ENCODE results near the gene C3.
"Not testable (repeated sequence)": the region's sequence is repeated elsewhere in the genome, so short reads cannot be mapped to it uniquely, and the experiment has no call there.

Gene C3

DNA sequence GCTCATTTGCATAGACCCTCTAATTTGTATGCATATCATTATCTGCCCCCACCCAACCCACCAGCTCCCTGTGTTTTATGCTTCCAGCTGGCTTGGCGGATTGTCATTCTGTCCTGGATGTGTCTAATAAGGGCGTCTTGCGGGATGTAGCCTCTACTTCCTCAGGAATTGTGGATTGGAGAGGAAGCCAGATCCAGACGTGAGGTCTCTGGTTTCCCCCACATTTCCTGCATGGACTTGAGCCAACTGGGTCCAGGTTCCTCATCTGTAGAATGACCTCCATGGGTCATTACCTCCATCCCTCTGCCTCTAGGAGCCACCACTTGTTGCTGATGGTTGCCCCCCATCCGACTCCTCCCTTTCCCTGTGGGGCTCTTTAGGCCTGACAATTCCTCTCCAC, 57.7 kb downstream of the C3 start:
- no peaks in the 10 kb centered on the region for H3K36me3 ChIP-seq (ENCODE audit: insufficient read depth, low read length)
- H2AFZ ChIP-seq (ENCODE audit: low read depth, low read length) = no peak overlapping the region
- peaks cover 7% of the 10 kb centered on the region for H3K27me3 ChIP-seq (ENCODE audit: insufficient read depth, low read length)
- peaks cover 2% of the 10 kb centered on the region for H3K9me3 ChIP-seq (ENCODE audit: low read length)
- no peaks in the 10 kb centered on the region for H3K4me1 ChIP-seq (ENCODE audit: insufficient read depth, low read length)
- H3K4me3 ChIP-seq (ENCODE audit: low read length) = no peak overlapping the region

DNA sequence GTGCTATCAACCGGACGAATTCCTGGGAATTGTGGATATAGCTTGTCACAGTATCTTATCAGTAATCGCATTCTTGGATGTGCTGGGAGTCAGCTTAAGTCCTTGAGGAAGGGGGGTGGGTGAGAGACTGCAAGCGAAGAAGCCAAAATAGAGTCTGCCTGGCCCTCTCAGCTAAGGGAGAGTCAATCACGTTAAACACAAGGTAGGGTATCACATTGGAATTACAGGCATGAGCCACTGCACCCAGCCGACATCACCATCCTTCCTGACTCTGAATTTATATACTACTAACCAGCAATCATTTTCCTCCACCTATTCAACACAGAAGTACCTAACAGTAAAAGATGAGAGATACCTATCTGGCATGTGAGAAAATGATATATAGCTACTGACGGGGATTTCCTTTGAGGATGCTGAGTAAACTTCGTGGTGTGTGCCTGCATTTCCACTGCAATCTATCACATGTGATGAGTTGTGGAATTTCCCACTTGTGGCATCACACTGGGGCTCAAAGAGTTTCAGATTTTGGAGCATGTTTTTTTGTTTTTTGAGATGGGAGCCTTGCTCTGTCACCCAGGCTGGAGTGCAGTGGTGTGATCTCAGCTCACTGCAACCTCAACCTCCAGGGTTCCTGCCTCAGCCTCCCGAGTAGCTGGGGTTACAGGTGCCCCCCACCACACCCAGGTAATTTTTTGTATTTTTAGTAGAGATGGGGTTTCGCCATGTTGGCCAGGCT, 58.8 kb downstream of the C3 start:
- not testable (repeated sequence) for H2AFZ ChIP-seq (ENCODE audit: low read depth, low read length); H3K4me3 ChIP-seq (ENCODE audit: low read length); H3K9me3 ChIP-seq (ENCODE audit: low read length); H3K36me3 ChIP-seq (ENCODE audit: insufficient read depth, low read length); H3K27me3 ChIP-seq (ENCODE audit: insufficient read depth, low read length); H3K4me1 ChIP-seq (ENCODE audit: insufficient read depth, low read length)

DNA sequence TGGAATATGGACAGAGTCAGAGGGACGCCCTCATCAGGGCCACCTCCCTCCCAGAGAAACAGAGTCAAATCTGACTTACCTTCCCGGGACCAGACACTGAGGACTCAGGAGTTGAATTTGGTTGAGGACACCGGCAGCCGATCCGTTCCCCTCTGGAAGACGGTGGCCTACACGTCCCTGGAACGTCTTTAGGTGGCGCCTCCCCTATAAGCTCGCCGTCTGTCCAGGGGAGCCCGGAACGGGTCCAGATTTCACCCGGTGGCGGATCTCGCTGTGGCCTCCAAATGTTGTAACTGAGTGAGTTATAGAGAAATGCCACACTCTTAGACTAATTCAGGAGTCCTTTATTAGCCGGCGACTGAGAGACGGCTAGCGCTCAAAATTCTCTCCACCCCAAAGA, 59.5 kb downstream of the C3 start:
- H3K4me1 ChIP-seq (ENCODE audit: insufficient read depth, low read length) = no peaks in the 10 kb centered on the region
- no peak overlapping the region for H3K4me3 ChIP-seq (ENCODE audit: low read length)
- H3K36me3 ChIP-seq (ENCODE audit: insufficient read depth, low read length) = no peaks in the 10 kb centered on the region
- no peak overlapping the region for H2AFZ ChIP-seq (ENCODE audit: low read depth, low read length)
- peaks cover 7% of the 10 kb centered on the region for H3K27me3 ChIP-seq (ENCODE audit: insufficient read depth, low read length)
- peaks cover 2% of the 10 kb centered on the region for H3K9me3 ChIP-seq (ENCODE audit: low read length)

DNA sequence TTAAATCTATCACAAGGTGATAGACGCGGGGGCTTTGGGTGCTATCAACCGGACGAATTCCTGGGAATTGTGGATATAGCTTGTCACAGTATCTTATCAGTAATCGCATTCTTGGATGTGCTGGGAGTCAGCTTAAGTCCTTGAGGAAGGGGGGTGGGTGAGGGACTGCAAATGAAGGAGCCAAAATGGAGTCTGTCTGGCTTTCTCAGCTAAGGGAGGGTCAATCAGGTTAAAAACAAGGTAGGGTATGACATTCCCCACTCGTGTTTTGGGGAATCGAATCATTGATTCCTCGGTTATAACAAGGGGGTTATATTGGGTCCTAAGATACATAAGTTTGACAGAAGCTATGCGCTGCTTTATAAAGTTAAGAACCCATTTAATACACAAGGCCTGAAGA, 64.1 kb downstream of the C3 start:
- not testable (repeated sequence) for H3K36me3 ChIP-seq (ENCODE audit: insufficient read depth, low read length); H3K4me1 ChIP-seq (ENCODE audit: insufficient read depth, low read length); H2AFZ ChIP-seq (ENCODE audit: low read depth, low read length); H3K4me3 ChIP-seq (ENCODE audit: low read length); H3K27me3 ChIP-seq (ENCODE audit: insufficient read depth, low read length); H3K9me3 ChIP-seq (ENCODE audit: low read length)

DNA sequence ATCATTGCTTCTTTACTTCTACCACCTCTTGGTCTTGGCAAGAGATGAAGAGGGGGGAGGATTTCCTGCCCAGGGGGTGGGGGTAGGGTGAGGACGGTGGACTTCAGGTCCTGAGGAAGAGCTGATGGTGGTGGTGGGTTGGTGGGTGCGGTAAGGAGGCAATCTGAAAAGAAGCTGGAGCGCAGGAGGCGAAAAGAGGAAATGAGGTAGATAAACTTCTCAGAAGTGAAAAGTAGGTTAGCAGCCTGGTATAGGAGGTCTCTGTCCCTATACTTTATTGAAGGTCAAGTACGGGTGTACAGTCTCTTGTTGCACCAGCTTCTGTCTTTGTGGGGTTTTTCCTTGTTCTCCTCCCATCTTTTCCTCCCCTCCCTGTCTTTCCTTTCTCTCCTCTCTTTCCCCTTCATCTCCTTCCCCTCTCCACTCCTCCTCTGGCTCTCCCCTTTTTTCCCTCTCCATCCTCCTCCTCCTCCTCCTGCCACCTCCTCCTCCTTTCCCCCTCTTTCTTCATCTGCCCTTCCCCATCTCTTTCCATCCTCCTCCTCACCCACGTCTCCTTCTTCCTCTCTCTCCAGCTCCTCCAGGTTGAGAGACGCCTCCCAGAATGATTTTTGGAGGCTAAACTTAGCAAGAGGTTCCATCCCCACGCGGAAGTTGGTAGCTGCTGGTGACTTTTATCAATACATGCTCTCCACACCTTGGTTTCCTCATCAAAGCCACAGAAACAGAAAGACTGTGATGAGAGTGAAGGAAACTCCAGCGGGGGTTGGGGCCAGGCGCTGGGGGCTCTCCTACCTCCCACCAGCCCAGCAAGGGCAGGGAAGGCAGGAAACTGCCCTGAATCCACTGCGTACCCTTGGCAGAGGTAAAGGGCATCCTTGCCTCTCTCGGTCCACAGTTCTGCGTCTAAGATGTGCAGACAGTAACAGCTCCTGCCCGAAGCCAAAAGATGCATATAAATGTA, 65.8 kb downstream of the C3 start:
- H3K9me3 ChIP-seq (ENCODE audit: low read length) = peaks cover 2% of the 10 kb centered on the region

DNA sequence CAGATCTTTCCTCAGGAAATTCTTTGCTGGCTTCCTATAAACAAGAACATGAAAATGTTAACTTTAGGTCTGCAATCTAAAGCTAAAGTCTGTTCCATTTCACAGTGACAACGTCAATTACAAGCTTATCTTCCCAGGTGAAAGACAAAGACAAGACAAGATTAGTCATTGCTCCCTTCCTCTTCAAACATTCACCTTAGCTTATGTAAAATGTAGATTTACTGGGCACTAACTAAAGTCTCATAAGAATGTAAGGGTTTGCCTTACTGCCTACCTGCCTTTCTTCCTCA, 67.7 kb downstream of the C3 start:
- H2AFZ ChIP-seq (ENCODE audit: low read depth, low read length) = no peak overlapping the region
- no peak overlapping the region for H3K4me3 ChIP-seq (ENCODE audit: low read length)
- H3K36me3 ChIP-seq (ENCODE audit: insufficient read depth, low read length) = no peaks in the 10 kb centered on the region
- H3K27me3 ChIP-seq (ENCODE audit: insufficient read depth, low read length) = peaks cover 3% of the 10 kb centered on the region
- no peaks in the 10 kb centered on the region for H3K4me1 ChIP-seq (ENCODE audit: insufficient read depth, low read length)
- no peaks in the 10 kb centered on the region for H3K9me3 ChIP-seq (ENCODE audit: low read length)

More for the DNA sequence above, 65.8 kb downstream of the C3 start:
- Histone ChIP-seq H3K36me3 (ENCODE audit: insufficient read depth, low read length) (no peaks in the 10 kb centered on the region), H3K27me3 (ENCODE audit: insufficient read depth, low read length) (peaks cover 5% of the 10 kb centered on the region), H3K4me1 (ENCODE audit: insufficient read depth, low read length) (no peaks in the 10 kb centered on the region), H2AFZ (ENCODE audit: low read depth, low read length) (no peak overlapping the region), H3K4me3 (ENCODE audit: low read length) (no peak overlapping the region)

DNA sequence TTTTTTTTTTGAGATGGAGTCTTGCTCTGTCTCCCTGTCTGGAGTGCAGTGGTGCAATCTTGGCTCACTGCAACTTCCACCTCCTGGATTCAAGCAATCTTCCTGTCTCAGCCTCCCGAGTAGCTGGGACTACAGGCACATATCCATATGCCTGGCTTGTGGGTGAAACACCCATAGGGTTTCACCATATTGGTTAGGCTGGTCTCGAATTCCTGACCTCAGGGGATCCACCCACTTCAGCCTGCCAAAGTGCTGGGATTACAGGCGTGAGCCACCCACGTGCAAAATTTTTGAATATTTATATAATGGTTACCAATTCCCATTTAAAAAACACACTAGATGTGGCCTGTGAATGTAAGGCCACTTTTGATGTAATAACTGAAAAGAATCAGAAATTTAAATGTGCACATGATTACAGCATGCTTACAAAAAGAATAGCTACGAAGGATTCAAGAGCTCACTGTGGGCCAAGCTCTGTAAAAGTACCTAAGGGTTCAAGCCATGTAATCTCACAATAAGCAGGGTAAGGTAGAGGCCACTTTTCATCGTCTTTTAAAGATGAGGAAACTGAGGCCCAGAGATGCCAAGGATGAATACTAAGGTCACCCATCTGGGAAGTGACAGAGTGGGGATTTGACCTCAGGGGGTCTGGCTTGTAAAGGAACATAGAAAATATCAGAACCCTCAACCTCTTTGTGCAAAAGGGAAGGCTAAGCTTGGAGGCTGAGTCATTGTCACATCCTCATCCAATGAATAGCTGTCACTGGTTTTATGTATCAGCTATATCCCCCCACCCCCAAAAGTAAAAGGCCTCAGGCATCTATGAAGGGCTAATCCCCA, 68.3 kb downstream of the C3 start:
- Histone ChIP-seq H3K36me3 (ENCODE audit: insufficient read depth, low read length) (no peaks in the 10 kb centered on the region), H3K4me3 (ENCODE audit: low read length) (no peak overlapping the region), H3K9me3 (ENCODE audit: low read length) (no peaks in the 10 kb centered on the region)

DNA sequence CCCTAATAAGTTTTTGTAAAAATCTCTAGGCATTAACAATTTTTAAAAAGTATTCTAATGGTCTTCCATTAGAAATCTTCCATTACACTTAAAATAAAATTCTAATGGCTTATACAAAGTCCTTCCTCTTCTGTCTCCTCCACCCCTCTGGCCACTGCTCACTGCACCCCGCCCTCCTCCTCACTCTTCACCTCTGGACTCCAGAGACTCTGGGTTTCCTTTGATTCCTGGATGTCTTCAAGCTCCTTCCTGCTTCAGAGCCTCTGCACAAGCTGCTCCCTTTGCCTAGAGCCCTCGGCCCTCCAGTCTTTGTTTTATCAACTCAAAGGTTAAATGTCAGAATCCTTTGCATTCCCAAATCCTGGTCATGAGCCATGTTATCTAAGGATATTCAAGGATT, 71.3 kb downstream of the C3 start:
- H3K36me3 ChIP-seq (ENCODE audit: insufficient read depth, low read length) = no peaks in the 10 kb centered on the region
- H2AFZ ChIP-seq (ENCODE audit: low read depth, low read length) = no peak overlapping the region
- no peaks in the 10 kb centered on the region for H3K9me3 ChIP-seq (ENCODE audit: low read length)
- H3K27me3 ChIP-seq (ENCODE audit: insufficient read depth, low read length) = no peaks in the 10 kb centered on the region
- H3K4me3 ChIP-seq (ENCODE audit: low read length) = no peak overlapping the region
- no peaks in the 10 kb centered on the region for H3K4me1 ChIP-seq (ENCODE audit: insufficient read depth, low read length)

More for the DNA sequence above, 68.3 kb downstream of the C3 start:
- Histone ChIP-seq H3K4me1 (ENCODE audit: insufficient read depth, low read length) (no peaks in the 10 kb centered on the region), H2AFZ (ENCODE audit: low read depth, low read length) (no peak overlapping the region), H3K27me3 (ENCODE audit: insufficient read depth, low read length) (peaks cover 3% of the 10 kb centered on the region)

DNA sequence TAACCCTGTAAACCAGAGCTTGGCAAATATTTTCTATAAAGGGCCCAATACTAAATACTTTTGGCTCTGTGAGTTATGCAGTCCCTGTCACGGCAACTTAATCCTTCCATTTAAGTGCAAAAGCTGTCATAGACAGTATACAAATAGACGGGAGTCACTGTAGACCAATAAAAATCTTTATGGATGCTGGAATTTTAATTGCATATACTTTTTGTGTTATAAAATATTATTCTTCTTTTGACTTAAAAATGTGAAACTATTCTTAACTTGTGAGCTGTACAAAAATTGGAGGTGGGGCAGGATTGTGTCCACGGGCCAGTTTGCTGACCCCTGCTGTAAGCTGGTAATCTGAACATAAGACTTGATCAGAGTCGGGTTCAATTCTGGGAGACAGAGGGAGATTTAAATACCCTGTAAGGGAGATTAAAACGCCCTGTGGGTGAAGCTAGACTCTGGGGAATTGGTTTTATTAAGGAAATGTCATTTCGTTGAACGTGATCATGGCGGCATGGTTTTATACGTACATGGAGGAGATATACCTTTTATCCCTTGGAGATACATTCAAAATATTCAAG, 72.2 kb downstream of the C3 start:
- Histone ChIP-seq H3K27me3 (ENCODE audit: insufficient read depth, low read length) (no peaks in the 10 kb centered on the region), H2AFZ (ENCODE audit: low read depth, low read length) (no peak overlapping the region), H3K4me3 (ENCODE audit: low read length) (no peak overlapping the region), H3K4me1 (ENCODE audit: insufficient read depth, low read length) (no peaks in the 10 kb centered on the region), H3K9me3 (ENCODE audit: low read length) (no peaks in the 10 kb centered on the region), H3K36me3 (ENCODE audit: insufficient read depth, low read length) (no peaks in the 10 kb centered on the region)

DNA sequence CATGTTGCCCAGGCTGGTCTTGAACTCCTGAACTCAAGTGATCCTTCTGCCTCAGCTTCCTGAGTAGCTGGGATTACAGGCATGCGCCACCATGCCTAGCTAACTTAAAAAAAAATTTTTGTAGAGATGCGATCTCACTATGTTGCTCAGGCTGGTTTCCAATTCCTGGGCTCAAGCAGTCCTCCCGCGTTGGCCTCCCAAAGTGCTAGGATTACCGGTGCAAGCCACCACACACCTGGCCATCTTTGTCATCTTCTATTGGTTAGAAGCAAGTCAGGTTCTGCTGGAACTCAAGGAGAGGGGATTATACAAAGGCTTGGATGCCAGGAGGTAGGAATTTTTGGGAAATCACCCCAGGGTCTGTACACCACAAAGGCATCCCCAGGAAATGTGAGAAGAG, 75.7 kb downstream of the C3 start:
- Histone ChIP-seq H2AFZ (ENCODE audit: low read depth, low read length) (no peak overlapping the region), H3K27me3 (ENCODE audit: insufficient read depth, low read length) (peaks cover 2% of the 10 kb centered on the region), H3K36me3 (ENCODE audit: insufficient read depth, low read length) (no peaks in the 10 kb centered on the region), H3K4me3 (ENCODE audit: low read length) (no peak overlapping the region), H3K9me3 (ENCODE audit: low read length) (no peaks in the 10 kb centered on the region), H3K4me1 (ENCODE audit: insufficient read depth, low read length) (no peaks in the 10 kb centered on the region)

DNA sequence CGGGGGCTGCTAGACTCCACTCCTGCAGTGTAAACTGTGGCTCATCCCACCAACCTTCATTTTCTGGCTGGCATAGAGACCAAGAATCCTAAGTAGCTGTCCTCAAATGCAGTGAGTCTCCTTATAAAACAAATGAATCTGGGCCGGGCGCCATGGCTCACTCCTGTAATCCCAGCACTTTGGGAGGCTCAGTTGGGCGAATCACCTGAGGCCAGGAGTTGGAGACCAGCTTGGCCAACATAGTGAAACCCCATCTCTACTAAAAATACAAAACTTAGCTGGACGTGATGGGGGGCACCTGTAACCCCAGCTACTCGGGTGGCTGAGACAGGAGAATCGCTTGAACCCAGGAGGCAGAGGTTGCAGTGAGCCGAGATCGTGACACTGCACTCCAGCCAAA, 80.1 kb downstream of the C3 start:
- H3K4me1 ChIP-seq (ENCODE audit: insufficient read depth, low read length); H3K9me3 ChIP-seq (ENCODE audit: low read length); H3K36me3 ChIP-seq (ENCODE audit: insufficient read depth, low read length); H2AFZ ChIP-seq (ENCODE audit: low read depth, low read length); H3K4me3 ChIP-seq (ENCODE audit: low read length); H3K27me3 ChIP-seq (ENCODE audit: insufficient read depth, low read length): not testable (repeated sequence)

DNA sequence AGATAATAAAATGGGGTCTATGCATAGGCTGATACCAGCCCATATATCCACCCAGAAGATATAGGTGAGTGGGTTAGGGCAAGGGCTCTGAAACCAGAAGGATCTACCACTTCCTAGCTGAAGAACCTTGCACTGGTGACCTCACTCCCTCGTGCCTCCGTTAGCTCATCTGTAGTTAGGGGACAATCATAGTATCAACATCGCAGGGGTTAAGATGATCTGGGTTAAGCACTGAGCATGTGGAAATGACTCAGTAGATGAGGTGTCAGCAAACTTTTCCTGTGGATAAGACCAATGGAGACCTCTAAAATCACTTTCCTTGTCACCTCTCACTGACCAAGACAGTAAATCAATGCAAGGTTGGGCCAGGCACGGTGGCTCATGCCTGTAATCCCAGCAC, 81.0 kb downstream of the C3 start:
- H3K27me3 ChIP-seq (ENCODE audit: insufficient read depth, low read length) = peaks cover 2% of the 10 kb centered on the region
- no peak overlapping the region for H3K4me3 ChIP-seq (ENCODE audit: low read length)
- no peak overlapping the region for H2AFZ ChIP-seq (ENCODE audit: low read depth, low read length)
- no peaks in the 10 kb centered on the region for H3K36me3 ChIP-seq (ENCODE audit: insufficient read depth, low read length)
- no peaks in the 10 kb centered on the region for H3K9me3 ChIP-seq (ENCODE audit: low read length)
- H3K4me1 ChIP-seq (ENCODE audit: insufficient read depth, low read length) = no peaks in the 10 kb centered on the region

DNA sequence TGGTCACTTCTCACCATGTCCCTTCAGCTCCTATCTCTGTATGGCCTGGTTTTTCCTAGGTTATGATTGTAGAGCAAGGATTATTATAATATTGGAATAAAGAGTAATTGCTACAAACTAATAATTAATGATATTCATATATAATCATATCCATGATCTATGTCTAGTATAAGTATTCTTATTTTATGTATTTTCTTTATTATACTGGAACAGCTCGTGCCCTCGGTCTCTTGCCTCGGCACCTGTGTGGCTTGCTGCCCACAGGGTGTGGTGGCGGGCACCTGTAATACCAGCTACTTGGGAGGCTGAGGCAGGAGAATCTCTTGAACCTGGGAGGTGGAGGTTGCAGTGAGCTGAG, 87.0 kb downstream of the C3 start:
- H3K27me3 ChIP-seq (ENCODE audit: insufficient read depth, low read length); H2AFZ ChIP-seq (ENCODE audit: low read depth, low read length); H3K36me3 ChIP-seq (ENCODE audit: insufficient read depth, low read length); H3K9me3 ChIP-seq (ENCODE audit: low read length); H3K4me3 ChIP-seq (ENCODE audit: low read length); H3K4me1 ChIP-seq (ENCODE audit: insufficient read depth, low read length): not testable (repeated sequence)

All from neuron (in vitro differentiated cells).